Heart left ventricle (tissue), 13 donors: Measurements from ENCODE around the gene CYSTM1.

Experiments
- POLR2A ChIP-seq, 2 donors: fragments of 450-650 bp; IDR thresholded peaks; one replicate each; pipeline ENCODE4 v1.6.1; 2017; ENCODE audit warnings: antibody characterized with exemption in 2 of 2, mild to moderate bottlenecking in 2 of 2, moderate library complexity in 2 of 2
- TF ChIP-seq, protein P1 (sequence below), 12 donors: fragments of 200-600 bp; sonication (generic) in 4 of 12; IDR thresholded peaks; one replicate each; pipeline versions ENCODE4 v1.5.0 to v1.8.0; 2018 to 2022; ENCODE audit warnings: antibody characterized with exemption in 12 of 12, mild to moderate bottlenecking in 5 of 12
- donor health status: ischemic (EF 13 %, LVEDD 7.1; RV severe dilation, severe dysfunction).
- donor health status: DM: no; HTN: yes; CAD: no.
- donor health status: DM: no; HTN: no; CAD: no.
- donor health status: ischemic (EF 25% LVEDD 6.9; RV normal size, moderate dysfunction).
- donor health status: ischemic (EF 25% LVEDD 5.7; RV mildly dilated, moderate dysfunction).
- donor health status: ischemic (EF 35%, LVEDD 5.7; RV mildly dilated, moderate dysfunction).
- donor health status: nonischemic (EF 11% LVEDD 7.7; RV severe dilation, severe dysfunction).
- donor health status: DM: yes; HTN: yes; CAD: no.
- donor health status: PGD.
- donor health status: ischemic (EF 29% LVEDD 5.4; RV normal size, mild dysfunction).
- donor health status: nonischemic (EF 23%, LVEDD 6.1; RV moderate dilation, normal function).

DNA sequence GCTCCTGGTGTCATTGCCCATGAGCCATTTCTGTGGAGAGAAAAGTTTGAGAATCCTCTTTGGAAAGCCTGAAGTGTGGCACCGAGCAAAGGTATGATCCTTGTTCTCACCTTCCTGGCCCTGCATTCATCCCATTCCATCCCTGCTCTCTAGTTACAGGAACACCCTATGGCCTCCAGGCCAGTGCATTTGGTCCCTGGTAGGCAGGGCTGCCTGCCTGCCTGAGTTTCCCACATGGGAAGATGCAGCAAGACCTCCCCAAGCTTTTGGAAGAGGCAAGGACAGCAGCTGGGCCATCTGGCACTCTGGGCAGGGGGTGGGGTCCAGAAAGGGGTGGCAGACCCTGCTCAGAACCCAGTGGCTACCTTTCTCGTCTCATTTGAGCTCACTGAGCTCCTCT, 24.8 kb upstream of the CYSTM1 start:
- TF ChIP-seq, protein P1, sequence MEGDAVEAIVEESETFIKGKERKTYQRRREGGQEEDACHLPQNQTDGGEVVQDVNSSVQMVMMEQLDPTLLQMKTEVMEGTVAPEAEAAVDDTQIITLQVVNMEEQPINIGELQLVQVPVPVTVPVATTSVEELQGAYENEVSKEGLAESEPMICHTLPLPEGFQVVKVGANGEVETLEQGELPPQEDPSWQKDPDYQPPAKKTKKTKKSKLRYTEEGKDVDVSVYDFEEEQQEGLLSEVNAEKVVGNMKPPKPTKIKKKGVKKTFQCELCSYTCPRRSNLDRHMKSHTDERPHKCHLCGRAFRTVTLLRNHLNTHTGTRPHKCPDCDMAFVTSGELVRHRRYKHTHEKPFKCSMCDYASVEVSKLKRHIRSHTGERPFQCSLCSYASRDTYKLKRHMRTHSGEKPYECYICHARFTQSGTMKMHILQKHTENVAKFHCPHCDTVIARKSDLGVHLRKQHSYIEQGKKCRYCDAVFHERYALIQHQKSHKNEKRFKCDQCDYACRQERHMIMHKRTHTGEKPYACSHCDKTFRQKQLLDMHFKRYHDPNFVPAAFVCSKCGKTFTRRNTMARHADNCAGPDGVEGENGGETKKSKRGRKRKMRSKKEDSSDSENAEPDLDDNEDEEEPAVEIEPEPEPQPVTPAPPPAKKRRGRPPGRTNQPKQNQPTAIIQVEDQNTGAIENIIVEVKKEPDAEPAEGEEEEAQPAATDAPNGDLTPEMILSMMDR (IDR thresholded peaks at IDR 0.05): no peak
- no peak for TF ChIP-seq POLR2A (IDR thresholded peaks at IDR 0.05)
